Stomach (tissue), 9 donors: Measurements from ENCODE around the gene ZNF248. TPM values are rescaled to one million over a fixed set of nuclear protein-coding genes. Genes with fewer than 3 reads are reported as not detected.

Experiments used
- DNase-seq, 2 donors: peaks; one replicate each; pipeline versions ENCODE4 v3.0.0 to v3.0.0-alpha.2; 2013 to 2019
- H3K27ac ChIP-seq, 5 donors: fragments of 200-600 bp in 4 of 5; sonication (generic) in 4 of 5; one replicate each; pipeline ENCODE4 v1.5.1; 2013 to 2019; ENCODE audit warnings: mild to moderate bottlenecking in 1 of 5, moderate library complexity in 1 of 5
- H3K27me3 ChIP-seq, 3 donors: fragments of 200-600 bp; sonication (generic); one replicate each; pipeline ENCODE4 v1.5.1; 2017 to 2019; ENCODE audit warnings: mixed run types in 1 of 3
- H3K36me3 ChIP-seq, 4 donors: fragments of 200-600 bp; sonication (generic); 1 replicate in 3 of 4; 2 replicates in 1 of 4; pipeline ENCODE4 v1.5.1; 2016 to 2019
- H3K4me1 ChIP-seq, 4 donors: fragments of 200-600 bp; sonication (generic); one replicate each; pipeline ENCODE4 v1.5.1; 2016 to 2019
- H3K4me3 ChIP-seq, 4 donors: fragments of 200-600 bp; sonication (generic) in 3 of 4; one replicate each; pipeline ENCODE4 v1.5.1; 2016 to 2019; ENCODE audit warnings: mild to moderate bottlenecking in 1 of 4
- H3K9me3 ChIP-seq, 4 donors: fragments of 200-600 bp; sonication (generic); one replicate each; pipeline ENCODE4 v1.5.1; 2016 to 2019
- EP300 ChIP-seq: sonication (generic); formaldehyde crosslinking; IDR thresholded peaks from one replicate; pipeline ENCODE4 v1.6.1; 2017; ENCODE audit warnings: antibody characterized with exemption
- POLR2A ChIP-seq, 4 donors: fragments of 450-650 bp; IDR thresholded peaks; one replicate each; pipeline ENCODE4 v1.6.1; 2016; ENCODE audit warnings: antibody characterized with exemption in 4 of 4, control low read depth in 2 of 4, mild to moderate bottlenecking in 1 of 4, moderate library complexity in 1 of 4
- POLR2AphosphoS5 ChIP-seq, 3 donors: sonication (generic); formaldehyde crosslinking; IDR thresholded peaks; one replicate each; pipeline ENCODE4 v1.6.1; 2016; ENCODE audit warnings: antibody characterized with exemption in 3 of 3
- WGBS, 5 donors: extraction: QIAGEN DNeasy Blood & Tissue Kit in 3 of 5; methylation state at CpG; one replicate each; pipeline versions ENCODE4 v1.1.5 to v1.1.7; 2013 to 2018; 5-methylcytosine and 5-hydroxymethylcytosine counted together
- intact Hi-C: fragments of 100-400 bp; cut with DNase I; formaldehyde crosslinking; loops from one replicate; pipeline ENCODE4 v1.15.1; 2023; ENCODE audit warnings: low total_unique reads
- polyA plus RNA-seq, 3 donors: library from polyadenylated mRNA; stranded (reverse); fragments of 200-250 nt; gene quantifications; one replicate each; pipeline ENCODE4 v1.2.3, GENCODE V29; 2013
- total RNA-seq, 5 donors: library from RNA; depleted of rRNA; stranded (reverse); fragments of >200 nt; gene quantifications; one replicate each; pipeline versions ENCODE4 v1.1.0 to v1.2.3, GENCODE V29; 2014 to 2016
- TF ChIP-seq, protein P1 (sequence below), 7 experiments: fragments of 450-650 bp in 4 of 7; fragments of 200-600 bp in 3 of 7; sonication (generic) in 3 of 7; IDR thresholded peaks; one replicate each; pipeline ENCODE4 v1.5.1; 2016 to 2019; ENCODE audit warnings: antibody characterized with exemption in 7 of 7, control low read depth in 2 of 7, mild to moderate bottlenecking in 1 of 7
- donor health status: healthy with polysubstance abuse.
- donor health status: Bipolar disorder and iron deficiency.
- donor health status: healthy.

The ZNF248 gene
- total and polyA plus RNA-seq, 8 donors, result 2.5 to 32.9 (median 9.9) TPM

GRCh38 chr10:37839243-37839642 is 18.2 kb downstream of the ZNF248 start:
- H3K4me1 ChIP-seq, result no peaks in the 10 kb centered on the region
- peaks cover 16 to 83% (median 64%) of the 10 kb centered on the region in 4 donors for H3K36me3 ChIP-seq
- TF ChIP-seq EP300 (no peak), POLR2AphosphoS5 (IDR thresholded peaks at IDR 0.05) (no peak), POLR2A (IDR thresholded peaks at IDR 0.05) (no peak)
- TF ChIP-seq, protein P1, sequence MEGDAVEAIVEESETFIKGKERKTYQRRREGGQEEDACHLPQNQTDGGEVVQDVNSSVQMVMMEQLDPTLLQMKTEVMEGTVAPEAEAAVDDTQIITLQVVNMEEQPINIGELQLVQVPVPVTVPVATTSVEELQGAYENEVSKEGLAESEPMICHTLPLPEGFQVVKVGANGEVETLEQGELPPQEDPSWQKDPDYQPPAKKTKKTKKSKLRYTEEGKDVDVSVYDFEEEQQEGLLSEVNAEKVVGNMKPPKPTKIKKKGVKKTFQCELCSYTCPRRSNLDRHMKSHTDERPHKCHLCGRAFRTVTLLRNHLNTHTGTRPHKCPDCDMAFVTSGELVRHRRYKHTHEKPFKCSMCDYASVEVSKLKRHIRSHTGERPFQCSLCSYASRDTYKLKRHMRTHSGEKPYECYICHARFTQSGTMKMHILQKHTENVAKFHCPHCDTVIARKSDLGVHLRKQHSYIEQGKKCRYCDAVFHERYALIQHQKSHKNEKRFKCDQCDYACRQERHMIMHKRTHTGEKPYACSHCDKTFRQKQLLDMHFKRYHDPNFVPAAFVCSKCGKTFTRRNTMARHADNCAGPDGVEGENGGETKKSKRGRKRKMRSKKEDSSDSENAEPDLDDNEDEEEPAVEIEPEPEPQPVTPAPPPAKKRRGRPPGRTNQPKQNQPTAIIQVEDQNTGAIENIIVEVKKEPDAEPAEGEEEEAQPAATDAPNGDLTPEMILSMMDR (IDR thresholded peaks at IDR 0.05), result no peak
- intact Hi-C loops, result no loop called here
- H3K9me3 ChIP-seq, result peaks cover 3 to 48% (median 22%) of the 10 kb centered on the region in 4 donors
- no peak overlapping the region for H3K27ac ChIP-seq
- no peaks in the 10 kb centered on the region for H3K27me3 ChIP-seq
- no peak overlapping the region for H3K4me3 ChIP-seq
- DNase-seq, result no peak
- 94 to 98% (median 96%) methylated on average over 2 of the region's 2 CpGs for WGBS, 5 donors

GRCh38 chr10:37831495-37832333 is 25.7 kb downstream of the ZNF248 start:
- peaks cover 56 to 100% (median 99%) of the 10 kb centered on the region in 4 donors for H3K36me3 ChIP-seq
- no peak for DNase-seq
- peaks cover 35 to 94% (median 75%) of the 10 kb centered on the region in 4 donors for H3K9me3 ChIP-seq
- no peak overlapping the region for H3K27ac ChIP-seq
- WGBS, 5 donors, result 80 to 97% (median 88%) methylated on average over 4 of the region's 4 CpGs
- H3K4me3 ChIP-seq, result no peak overlapping the region
- TF ChIP-seq EP300 (no peak), POLR2A (IDR thresholded peaks at IDR 0.05) (no peak), POLR2AphosphoS5 (IDR thresholded peaks at IDR 0.05) (no peak)
- TF ChIP-seq, protein P1 (IDR thresholded peaks at IDR 0.05), result no peak
- no peaks in the 10 kb centered on the region for H3K27me3 ChIP-seq
- H3K4me1 ChIP-seq, result no peaks in the 10 kb centered on the region
- intact Hi-C loops, result no loop called here

DNA sequence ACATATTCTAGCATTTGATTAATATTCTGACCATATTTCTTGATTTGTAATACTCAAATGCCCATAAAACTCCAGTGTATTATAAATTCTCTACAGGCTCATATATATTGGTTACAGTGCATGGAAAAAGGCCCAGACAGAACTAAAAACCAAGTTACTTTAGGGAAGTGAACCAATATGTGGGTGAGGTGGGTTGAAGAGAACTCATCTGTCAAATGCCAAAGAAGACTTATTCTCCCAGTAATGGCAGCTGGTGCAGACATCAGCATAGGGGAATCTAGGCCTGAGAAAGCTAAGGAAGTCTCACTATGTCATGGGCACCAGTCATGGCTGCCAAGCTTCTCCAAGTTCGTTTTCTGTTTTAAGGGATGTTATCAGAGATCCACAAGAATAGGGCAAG is 30.6 kb downstream of the ZNF248 start:
- intact Hi-C loops, result no loop called here
- no peaks in the 10 kb centered on the region for H3K4me1 ChIP-seq
- H3K27ac ChIP-seq, result no peak overlapping the region
- no peak overlapping the region for H3K4me3 ChIP-seq
- no peak for TF ChIP-seq EP300
- TF ChIP-seq, protein P1 (IDR thresholded peaks at IDR 0.05), result no peak
- H3K9me3 ChIP-seq, result peaks cover 24 to 89% (median 73%) of the 10 kb centered on the region in 4 donors
- H3K27me3 ChIP-seq, result no peaks in the 10 kb centered on the region
- peaks cover 26 to 69% (median 59%) of the 10 kb centered on the region in 4 donors for H3K36me3 ChIP-seq
- 78 to 96% (median 90%) methylated on average over 1 of the region's 1 CpG for WGBS, 5 donors
- DNase-seq, result no peak

DNA sequence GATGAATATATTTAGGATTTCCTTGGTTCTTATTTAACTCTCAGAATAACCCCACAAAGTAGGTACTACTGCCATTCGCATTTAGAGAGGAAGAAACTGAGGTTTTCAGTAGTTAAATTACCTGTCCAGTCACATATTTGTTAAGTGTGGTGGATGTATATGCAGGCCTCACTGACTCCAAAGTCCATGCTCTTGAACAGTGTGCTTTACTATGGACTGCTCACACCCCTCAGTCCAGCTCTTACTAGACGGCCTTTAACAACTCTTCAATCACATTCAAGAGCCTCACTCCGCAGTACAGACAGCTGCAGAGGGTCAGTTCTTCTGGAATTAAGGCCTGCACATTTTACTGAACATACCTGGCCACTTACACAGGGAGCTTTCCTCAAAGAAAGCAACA is 36.2 kb downstream of the ZNF248 start:
- H3K4me3 ChIP-seq, result no peak overlapping the region
- intact Hi-C loops, result no loop called here
- H3K27ac ChIP-seq, result no peak overlapping the region
- no peak for DNase-seq
- no peaks in the 10 kb centered on the region for H3K27me3 ChIP-seq
- peaks cover 0 to 14% (median 5%) of the 10 kb centered on the region in 4 donors for H3K36me3 ChIP-seq
- 88 to 94% (median 94%) methylated on average over 3 of the region's 3 CpGs for WGBS, 5 donors
- no peaks in the 10 kb centered on the region for H3K4me1 ChIP-seq
- TF ChIP-seq POLR2A (IDR thresholded peaks at IDR 0.05), result no peak
- H3K9me3 ChIP-seq, result peaks cover 9 to 89% (median 68%) of the 10 kb centered on the region in 4 donors

- H3K9me3 ChIP-seq, result peaks cover 5 to 93% (median 75%) of the 10 kb centered on the region in 4 donors
- H3K27me3 ChIP-seq, result no peaks in the 10 kb centered on the region
- no peak for TF ChIP-seq EP300
- no peaks in the 10 kb centered on the region for H3K4me1 ChIP-seq
- intact Hi-C loops, result no loop called here
- WGBS, 5 donors, result 94 to 98% (median 96%) methylated on average over 6 of the region's 6 CpGs
- no peak for DNase-seq
- H3K4me3 ChIP-seq, result no peak overlapping the region
- H3K36me3 ChIP-seq, result peaks cover 0 to 3% (median 0%) of the 10 kb centered on the region in 4 donors
- H3K27ac ChIP-seq, result no peak overlapping the region
Observed at GRCh38 chr10:37819797-37820196, 37.6 kb downstream of the ZNF248 start.
